ENCODE measurements around the gene WDR48. TPM values are rescaled to one million over a fixed set of nuclear protein-coding genes. Genes with fewer than 3 reads are reported as not detected.
"Not testable (repeated sequence)": the region's sequence is repeated elsewhere in the genome, so short reads cannot be mapped to it uniquely, and the experiment has no call there.

Gene WDR48
- 23.9 TPM for polyA plus RNA-seq (2013, experiment 1 of 2; ENCODE audit: insufficient read length)
- 25.9 TPM for polyA plus RNA-seq (2013, experiment 2 of 2; ENCODE audit: insufficient read length)

DNA sequence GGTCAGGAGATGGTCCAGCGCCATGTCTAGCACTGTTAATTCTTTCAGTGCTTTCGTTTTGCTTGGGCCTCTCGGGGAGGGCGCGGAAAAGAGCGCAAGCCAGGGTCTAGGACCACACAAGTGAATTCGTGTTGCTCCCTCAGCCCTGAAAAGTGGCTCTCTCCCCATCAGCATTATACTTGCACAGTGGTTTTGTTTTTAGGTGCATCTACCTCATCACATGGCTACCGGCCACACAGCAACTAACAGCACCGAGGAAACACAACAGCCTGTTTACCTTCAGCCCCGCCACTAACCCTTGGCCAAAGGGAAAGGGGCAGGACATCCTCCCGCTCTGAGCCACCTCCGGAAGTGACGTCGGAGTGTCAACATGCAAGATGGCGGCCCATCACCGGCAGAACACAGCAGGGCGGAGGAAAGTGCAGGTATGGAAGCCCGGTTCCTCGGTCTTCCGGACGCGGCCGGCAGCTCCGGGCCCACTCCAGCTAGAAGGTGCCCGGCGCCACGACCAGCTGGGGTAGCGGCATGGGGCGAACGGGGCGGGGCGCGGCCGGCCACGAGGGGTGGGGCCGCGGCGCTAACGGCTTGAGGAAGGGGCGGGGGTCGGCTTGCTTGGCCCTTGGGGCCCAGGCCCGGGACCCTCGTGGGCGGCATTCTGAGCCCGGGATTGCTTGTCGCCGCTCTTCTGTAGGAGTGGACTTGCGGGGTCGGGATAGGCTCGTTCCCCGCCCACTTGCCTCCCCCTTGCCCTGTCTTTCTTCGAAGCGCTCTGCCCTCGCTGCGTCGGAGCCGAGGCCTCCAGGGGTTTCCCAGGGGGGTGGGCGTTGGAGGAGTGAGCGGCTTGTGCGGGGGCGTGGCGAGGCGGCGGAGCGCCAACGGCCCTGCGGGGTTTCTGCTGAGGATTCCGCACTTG is at the start of gene WDR48, which contains the start of gene SCN11A:
TSS of gene WDR48 (plus strand) at position 368 of the 913 bp plus-strand sequence. CDS start at position 378, 10 bp downstream.
TSS of gene SCN11A (minus strand) at position 296 of the 913 bp plus-strand sequence. CDS start 101,582 bp downstream, outside the sequence.
- DNase-seq = peak; percentile 91

DNA sequence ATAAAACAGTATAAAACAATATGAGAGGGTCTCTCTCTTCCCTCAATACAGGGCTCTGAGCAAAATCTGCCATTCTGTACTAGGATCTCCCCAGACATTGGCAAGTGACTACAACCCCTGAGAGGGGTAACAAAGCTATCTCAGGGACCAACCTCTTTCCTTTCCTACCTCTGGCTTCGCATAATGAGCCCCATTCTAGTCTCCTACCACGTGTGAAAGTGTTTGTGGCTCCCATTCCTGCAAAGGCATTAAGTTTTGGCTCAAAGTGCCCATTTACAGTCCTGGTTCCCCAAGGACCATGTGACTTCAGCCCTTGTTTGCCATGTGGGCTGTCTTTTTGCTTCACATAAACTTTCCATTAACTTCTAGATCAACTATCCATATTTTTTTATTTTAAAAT is 46.5 kb upstream of the WDR48 start:
- DNase-seq = no peak

DNA sequence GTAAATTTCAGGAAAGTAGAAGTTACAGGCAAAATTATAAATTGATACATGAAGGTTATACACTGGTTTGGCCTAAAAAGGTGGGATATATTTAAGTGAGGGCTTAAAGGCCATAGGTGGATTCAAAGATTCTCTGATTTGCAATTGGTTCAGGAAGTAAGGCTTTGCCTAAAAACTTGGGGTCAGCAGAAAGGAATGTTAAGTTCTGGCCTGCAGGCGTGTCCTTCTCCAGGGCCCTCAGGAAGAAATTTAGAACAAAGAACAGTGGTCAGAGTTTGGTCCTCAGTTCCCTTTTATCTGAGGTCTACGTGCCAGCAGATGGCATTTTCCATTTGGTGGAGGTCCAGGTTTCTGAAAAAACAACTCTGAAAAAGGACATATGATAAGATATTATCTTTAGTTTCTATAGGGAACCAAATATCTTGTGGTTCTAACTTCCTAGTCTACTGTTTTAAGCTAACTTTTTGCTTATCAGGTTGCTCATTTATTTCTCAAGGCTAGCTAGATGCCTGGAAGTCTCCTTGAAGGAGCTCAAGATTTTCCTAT is 40.6 kb upstream of the WDR48 start:
- no peak for DNase-seq

DNA sequence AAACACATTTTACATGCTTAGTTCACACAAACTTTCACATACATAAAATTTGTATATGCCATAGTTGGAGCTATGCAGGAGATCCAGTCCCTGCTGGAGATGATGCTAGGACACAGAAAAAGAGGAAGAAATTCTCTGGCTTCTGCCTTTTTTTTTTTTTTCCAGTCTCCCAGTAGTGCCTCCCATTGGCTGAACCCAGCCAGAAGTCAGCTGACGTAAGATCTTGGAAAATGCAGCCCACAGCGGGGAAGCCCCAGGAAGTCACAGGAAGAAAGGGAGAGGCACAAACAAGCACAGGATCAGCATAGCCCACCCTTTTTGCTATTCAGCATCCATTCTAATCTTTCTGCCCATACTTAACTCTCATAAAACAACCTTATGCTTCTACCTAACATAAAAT is 38.5 kb upstream of the WDR48 start:
- no peak for DNase-seq

DNA sequence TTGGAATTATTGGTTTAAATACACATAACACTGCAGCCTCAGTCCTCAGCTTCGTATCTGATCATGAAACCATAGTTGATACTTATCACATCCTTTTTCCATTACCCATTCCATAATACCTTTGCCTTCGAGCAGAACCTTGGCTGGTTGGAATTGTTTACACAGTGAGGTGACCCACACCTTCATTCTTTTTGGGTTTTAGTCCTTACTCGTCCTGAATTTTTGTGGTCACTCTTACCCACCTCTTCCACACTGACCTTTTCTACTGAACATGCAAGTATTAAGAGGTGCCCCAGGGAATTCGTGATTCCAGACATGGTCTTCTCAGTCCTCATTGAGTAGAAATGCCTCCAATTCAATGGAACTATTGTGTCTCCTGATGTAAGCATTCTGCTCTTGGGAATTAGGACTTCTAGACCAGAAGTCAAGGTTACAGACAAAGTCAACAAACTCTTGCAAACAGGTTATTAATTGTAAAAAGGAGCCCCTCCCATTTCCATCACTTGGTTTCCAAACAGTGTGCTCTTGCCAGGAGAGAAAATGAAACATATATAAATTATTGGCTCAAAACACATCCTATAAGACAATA is 37.8 kb upstream of the WDR48 start:
- no peak for DNase-seq

DNA sequence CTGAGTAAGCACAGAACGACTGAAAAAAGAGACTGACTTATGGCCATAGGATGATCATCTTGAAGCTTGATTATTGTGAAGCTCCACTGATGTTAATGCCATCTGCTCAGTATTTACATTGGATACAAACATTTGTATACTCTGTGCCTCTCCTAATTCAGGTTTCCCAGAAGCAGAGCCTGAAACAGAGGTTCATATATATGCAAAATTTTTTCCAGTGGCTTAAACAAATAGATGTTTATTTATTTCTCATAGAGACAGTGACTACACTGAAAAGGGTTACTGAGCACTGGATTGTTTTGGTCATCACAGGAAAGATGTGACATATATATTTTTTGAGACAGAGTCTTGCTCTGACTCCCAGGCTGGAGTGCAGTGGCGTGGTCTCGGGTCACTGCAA is 36.4 kb upstream of the WDR48 start:
- DNase-seq = no peak

DNA sequence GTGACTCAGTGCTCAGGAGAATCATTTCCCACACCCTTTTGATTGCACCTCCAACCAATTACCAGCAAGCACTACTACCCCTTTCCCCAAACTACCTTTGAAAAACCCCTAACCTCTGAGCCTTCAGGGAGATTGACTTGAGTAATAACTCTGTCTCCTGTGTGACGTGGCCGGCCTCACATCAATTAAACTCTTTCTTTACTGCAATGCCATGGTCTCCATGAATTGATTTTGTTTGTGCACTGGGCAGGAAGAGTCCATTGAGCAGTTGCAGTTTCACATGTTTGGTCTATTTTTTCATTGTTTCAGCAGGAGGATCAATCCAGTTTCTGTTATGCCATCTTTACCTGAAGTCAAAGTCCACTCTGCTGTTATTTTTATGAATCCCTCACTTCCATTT is 32.5 kb upstream of the WDR48 start:
- DNase-seq = no peak

DNA sequence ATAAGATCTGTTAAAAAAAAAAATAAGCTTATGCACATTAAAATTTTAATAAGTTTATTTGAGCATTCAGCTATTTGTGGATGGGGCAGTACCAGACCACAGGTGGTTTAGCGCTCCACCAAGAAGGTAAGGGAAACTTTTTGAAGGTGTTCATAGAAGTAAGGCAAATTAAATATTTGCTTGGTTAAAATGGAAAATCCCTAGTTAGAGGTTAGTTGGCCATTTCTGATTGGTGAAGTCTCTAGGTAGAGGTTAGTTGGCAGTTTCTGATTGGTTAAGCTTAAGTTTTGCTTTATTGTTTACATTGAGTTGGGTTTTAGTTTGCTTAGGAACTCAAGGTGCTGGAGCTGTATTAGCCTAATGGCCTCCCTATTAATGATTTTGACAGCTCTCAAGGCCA is 30.8 kb upstream of the WDR48 start:
- no peak for DNase-seq

DNA sequence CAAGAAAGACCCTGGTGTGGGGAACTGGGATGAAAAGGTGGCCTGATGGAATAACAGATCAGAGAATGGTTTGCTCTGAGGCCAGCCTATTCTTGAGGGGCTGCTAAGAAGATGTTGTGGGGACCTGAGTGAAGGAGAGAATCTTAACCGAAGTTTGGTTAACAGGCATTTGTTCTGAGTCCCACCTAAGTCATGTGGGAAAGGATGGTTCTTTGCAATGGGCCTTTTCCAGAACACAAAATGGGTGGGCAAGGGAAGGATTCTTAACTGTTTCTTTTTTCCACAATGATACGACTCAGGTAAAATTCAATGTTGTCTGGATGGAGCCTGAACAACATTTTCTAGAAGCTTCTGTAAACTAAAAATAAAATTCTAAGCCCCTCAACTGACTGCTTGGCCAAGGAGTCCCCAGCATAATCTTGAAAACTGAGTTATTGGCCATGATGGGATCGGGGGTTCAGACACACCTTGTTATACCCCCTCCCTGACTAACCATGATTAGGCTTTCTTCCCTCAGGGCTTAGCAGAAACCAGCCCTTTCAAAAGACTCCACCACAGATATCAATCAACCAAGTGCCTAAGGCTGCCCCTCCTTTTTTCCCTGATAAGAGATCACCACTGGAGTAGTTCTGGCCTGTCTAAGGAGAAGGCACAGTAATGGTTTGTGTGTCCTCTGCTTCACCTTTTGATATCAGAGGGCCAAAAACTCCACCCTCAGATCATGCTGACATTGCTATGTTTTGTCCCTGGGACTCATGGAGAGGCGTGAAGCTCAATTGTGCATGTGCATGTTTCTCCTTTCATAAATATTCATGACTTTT is 30.1 kb upstream of the WDR48 start:
- no peak for DNase-seq

DNA sequence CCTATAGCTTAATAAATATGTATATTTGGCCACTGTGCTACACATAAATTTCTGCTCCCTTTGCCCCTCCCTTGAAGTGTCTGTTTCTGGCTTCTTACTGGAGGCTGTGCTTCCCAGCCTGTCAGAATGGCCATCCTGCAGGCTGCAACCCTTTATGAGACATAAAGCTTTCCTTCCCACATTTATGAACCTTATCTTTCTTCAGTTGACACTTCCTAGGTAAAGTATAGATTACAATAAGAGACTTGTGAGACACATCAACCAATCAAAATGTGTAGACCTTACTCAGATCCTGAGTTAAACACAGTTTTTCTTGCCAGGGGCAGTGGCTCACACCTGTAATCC is 29.6 kb upstream of the WDR48 start:
- DNase-seq = no peak

DNA sequence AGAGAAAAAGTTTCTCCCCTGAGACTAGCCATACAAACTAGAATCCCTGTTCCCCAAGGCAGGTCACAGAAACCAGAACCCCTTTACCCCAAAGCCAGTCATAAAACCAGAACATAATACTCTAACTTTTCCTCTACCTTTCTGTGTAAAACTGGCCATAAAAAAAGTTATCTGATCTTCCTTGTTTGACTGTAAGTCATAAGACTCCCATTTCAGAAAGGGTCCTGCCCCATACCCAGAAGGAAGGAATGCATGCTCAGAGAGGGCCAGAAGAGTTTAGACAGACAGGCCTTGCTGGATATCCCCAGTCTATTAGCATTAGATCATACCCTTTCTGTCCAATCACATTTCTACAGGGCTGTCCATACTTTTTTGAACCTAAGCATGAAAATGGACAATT is 27.3 kb upstream of the WDR48 start:
- no peak for DNase-seq

DNA sequence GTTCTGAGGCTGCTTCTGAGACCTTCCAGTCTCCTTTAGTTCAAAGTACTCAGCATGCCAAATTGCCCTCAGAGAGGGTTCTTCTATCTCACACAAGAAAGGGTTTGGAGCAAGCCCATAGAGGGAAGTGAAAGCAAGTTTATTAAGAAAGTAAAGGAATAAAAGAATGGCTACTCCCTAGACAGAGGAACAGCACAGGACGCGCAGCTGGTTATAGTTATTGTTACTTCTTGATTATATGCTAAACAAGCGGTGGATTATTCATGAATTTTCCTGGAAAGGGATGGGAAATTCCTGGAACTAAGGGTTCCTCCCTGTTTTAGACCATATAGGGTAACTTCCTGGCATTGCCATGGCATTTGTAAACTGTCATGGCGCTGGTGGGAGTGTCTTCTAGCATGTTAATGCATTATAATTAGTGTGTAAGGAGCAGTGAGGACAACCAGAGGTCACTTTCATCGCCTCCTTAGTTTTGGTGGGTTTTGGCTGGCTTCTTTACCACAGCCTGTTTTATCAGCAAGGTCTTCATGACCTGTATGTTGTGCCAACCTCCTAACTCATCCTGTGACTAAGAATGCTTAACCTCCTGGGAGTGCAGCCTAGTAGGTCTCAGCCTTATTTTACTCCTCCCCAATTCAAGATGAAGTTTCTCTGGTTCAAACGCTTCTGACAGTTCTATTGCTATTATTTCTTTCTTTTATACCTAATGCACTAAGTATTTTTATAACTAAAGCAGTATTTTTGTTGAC is 26.4 kb upstream of the WDR48 start:
- no peak for DNase-seq

DNA sequence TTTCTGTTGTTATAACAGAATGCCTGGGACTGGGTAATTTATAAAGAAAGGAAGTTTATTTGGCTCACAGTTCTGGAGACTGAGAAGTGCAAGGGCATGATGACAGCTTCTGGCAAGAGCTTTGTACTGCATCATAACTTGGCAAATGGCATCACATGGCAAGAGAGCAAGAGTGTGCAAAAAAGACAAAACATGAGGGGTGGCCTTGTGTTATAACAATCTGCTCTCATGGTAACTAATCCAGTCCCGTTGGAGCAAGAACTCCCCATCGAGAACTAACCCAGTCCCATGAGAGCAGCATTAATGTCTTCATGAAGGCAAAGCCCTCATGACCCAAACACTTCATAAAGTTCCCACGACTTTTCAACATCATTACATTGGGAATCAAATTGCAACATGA is 23.3 kb upstream of the WDR48 start:
- no peak for DNase-seq

DNA sequence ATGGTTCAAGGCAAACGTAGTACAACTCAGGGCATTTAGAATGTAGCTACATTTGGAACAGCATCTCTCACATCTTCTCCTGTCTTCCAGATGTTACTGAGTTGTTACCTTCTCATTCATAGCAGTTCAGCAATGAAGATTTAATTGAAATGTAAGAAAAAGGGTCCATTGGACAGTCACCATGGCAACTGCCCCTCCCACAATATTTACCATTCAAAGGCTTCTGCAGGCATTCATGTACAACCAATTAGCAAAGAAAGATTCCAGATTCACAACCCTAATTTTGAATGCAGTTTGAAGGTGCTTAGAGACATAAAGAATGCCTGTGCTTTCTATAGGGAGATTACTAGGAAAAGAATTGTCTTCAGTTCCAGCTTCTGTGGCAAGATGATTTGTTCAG is 22.3 kb upstream of the WDR48 start:
- DNase-seq = no peak

DNA sequence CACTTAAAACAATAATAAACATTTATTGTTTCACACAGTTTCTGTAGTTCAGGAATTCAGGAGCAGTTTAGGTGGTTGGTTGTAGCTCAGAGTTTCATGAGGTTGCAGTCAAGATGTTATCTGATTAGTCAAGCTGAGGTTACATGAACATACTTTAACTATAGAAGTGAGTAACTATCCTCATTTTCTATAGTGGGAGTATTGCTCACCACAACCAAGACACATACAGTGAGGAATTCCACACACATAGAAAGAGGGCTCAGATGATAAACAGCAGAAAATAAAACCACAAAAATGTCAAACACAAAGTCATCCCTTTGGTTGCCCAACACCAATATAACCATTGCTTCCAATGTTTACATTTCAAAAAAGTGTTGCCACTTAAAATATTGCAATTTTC is 13.7 kb upstream of the WDR48 start:
- peak; percentile 86 for DNase-seq

DNA sequence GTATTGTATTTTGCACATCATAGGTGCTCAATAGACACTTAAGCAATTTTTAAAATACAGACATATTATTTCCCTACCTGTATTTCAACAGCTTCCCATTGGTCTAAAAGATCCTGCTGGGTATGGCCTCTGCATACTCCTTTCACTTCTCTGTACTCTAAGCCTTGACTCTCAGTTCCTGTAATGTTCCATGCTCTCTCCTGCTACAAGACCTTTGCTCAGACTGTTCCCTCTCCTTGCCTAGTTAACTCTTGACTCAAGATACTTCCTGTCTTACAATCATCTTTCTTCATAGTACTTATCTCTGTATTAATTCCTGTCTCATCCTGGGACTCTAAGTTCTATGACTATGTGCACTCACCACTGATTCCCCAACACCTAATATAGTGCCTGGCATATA is 1.8 kb upstream of the WDR48 start:
- no peak for DNase-seq

DNA sequence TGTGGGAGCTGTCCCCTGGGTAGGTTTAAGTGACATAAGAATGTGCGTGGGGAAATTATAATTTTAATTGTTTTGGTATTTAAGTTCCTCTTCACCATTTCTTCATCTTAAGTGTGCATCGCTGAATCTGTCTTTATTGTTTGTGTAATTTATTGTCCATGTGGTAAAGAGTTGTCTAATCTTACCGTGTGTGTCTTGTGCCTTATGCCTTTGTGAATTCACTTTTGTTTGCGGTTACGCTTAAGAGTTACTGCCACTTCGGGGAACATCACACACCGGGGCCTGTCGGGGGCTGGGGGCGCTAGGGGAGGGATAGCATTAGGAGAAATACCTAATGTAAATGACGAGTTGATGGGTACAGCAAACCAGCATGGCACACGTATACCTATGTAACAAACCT is 767 bp downstream of the WDR48 start:
- no peak for DNase-seq

DNA sequence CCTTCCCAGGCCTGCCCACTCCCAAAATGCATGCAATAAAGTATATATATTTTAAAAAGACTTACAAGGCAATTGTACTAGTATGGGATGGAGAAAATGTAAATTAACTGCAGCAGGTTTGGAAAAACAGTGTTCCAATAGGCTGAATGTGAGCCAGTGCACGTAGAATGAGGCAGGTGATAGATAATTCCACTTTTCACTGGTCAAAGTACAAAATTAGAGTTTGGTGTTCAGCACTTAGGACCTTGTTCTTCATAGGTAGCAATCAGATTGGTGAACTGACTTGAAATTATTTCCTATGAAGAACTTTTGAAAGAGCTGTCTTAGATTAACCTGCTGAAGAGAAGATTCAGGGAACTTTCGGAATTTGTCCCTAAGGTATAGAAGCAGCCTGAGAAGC is 1.9 kb downstream of the WDR48 start:
- no peak for DNase-seq

DNA sequence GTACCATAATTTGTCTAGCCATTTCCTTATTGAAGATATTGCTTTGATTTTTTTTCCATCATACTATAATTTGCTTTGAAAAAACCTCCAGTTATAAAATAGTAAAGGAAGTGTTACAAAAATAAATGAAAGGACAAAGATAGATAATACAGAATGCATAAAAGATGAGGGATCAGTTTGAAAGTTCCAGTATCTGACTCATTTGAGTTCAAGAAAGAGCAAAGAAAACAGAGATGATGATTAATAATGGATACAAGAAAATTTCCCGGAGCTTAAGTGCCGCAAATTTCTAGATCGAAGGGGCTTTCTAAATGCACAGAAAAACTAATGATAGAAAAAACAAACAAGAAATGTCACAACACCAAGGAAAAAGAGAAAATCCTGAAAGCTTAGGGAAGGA is 4.3 kb downstream of the WDR48 start:
- DNase-seq = peak; percentile 43

DNA sequence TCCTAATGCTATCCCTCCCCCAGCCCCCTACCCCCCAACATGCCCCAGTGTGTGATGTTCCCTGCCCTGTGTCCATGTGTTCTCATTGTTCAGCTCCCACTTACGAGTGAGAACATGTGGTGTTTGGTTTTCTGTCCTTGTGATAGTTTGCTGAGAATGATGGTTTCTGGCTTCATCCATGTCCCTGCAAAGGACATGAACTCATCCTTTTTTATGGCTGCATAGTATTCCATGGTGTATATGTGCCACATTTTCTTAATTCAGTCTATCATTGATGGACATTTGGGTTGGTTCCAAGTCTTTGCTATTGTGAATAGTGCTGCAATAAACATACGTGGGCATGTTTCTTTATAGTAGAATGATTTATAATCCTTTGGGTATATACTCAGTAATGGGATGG is 9.4 kb downstream of the WDR48 start:
- not testable (repeated sequence) for DNase-seq

DNA sequence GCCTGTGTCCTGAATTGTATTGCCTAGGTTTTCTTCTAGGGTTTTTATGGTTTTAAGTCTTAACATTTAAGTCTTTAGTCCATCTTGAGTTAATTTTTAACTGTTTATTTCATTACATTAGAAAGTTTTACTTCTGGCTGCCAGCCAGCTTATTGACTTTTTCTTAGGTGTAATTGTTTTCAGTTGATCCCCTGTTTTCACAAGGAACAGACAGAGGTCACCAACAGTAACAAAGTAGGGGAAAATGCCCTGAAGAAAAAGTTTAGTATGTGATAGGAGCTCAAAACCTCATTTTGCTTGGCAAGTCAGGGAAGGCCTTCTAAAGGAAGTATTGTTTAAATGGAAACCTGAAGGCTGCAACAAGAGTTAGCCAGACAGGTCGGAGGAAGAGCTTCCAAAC is 10.4 kb downstream of the WDR48 start:
- DNase-seq = no peak

DNA sequence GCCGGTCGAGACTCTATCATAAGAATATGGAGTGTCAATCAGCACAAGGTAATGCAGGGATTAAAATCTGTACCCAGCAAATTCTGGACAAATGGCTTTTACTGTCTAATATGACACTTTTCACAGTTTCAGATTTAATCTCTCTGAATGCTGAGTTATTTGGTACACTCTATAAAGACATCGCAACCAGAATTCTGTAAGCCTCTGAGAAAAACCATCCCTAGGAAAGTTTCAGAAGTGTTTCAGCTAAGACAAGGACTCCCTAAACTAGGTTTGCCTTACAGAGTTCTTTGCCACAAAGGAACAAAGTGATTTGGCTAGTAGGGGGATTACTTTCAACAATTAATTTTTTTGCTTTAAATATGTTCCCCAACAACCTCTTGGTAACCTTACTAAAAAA is 11.3 kb downstream of the WDR48 start:
- no peak for DNase-seq

Data from fibroblast of skin of back (primary cell).